ENCODE data around the gene OPCML. TPM values are rescaled to one million over a fixed set of nuclear protein-coding genes. Genes with fewer than 3 reads are reported as not detected.

The OPCML gene
- total RNA-seq, 2 experiments from 2014 or later = not detected

- ChIA-PET POLR2A (no interaction called here), CTCF (no interaction called here)
- no peaks in the 10 kb centered on the region for H3K36me3 Mint-ChIP-seq
- peaks cover 2% of the 10 kb centered on the region for H3K27me3 Mint-ChIP-seq
- no peaks in the 10 kb centered on the region for H3K9me3 Mint-ChIP-seq
- no peak overlapping the region for H3K27ac Mint-ChIP-seq
- H3K4me3 Mint-ChIP-seq = no peak overlapping the region
- intact Hi-C loops (cut with micrococcal nuclease) = loop anchor here (10.0 kb wide), 1 partner anchor 762 kb away; no protein-coding TSS in a partner anchor
- H3K4me1 Mint-ChIP-seq (ENCODE audit: low read depth) = no peaks in the 10 kb centered on the region
- no peak for DNase-seq
Observed at GRCh38 chr11:132982772-132983640, 549.3 kb downstream of the OPCML start.

- ChIA-PET POLR2A (no interaction called here), CTCF (no interaction called here)
- intact Hi-C loops (cut with micrococcal nuclease) = loop anchor here (10.0 kb wide), 1 partner anchor 763 kb away; no protein-coding TSS in a partner anchor
- Mint-ChIP-seq H3K36me3 (no peaks in the 10 kb centered on the region), H3K9me3 (no peaks in the 10 kb centered on the region), H3K4me1 (ENCODE audit: low read depth) (no peaks in the 10 kb centered on the region), H3K27ac (no peak overlapping the region), H3K4me3 (no peak overlapping the region), H3K27me3 (peaks cover 2% of the 10 kb centered on the region)
- DNase-seq = no peak
Observed at GRCh38 chr11:132981131-132981956, 551.0 kb downstream of the OPCML start.

GRCh38 chr11:132980670-132981069, 551.6 kb downstream of the OPCML start:
- Mint-ChIP-seq H3K27me3 (peaks cover 2% of the 10 kb centered on the region), H3K36me3 (no peaks in the 10 kb centered on the region), H3K4me1 (ENCODE audit: low read depth) (no peaks in the 10 kb centered on the region), H3K9me3 (no peaks in the 10 kb centered on the region), H3K27ac (no peak overlapping the region), H3K4me3 (no peak overlapping the region)
- intact Hi-C loops (cut with micrococcal nuclease) = loop anchor here (10.0 kb wide), 1 partner anchor 764 kb away; no protein-coding TSS in a partner anchor
- ChIA-PET POLR2A (no interaction called here), CTCF (no interaction called here)
- no peak for DNase-seq

GRCh38 chr11:132977746-132978145, 554.6 kb downstream of the OPCML start:
- POLR2A ChIA-PET = no interaction called here

GRCh38 chr11:132977241-132977640, 555.1 kb downstream of the OPCML start:
- no peak for DNase-seq
- Mint-ChIP-seq H3K9me3 (no peaks in the 10 kb centered on the region), H3K36me3 (no peaks in the 10 kb centered on the region), H3K27me3 (peaks cover 3% of the 10 kb centered on the region), H3K27ac (no peak overlapping the region), H3K4me1 (ENCODE audit: low read depth) (no peaks in the 10 kb centered on the region), H3K4me3 (no peak overlapping the region)
- ChIA-PET POLR2A (no interaction called here), CTCF (no interaction called here)
- intact Hi-C loops (cut with micrococcal nuclease) = no loop called here

More at GRCh38 chr11:132977746-132978145, 554.6 kb downstream of the OPCML start:
- intact Hi-C loops (cut with micrococcal nuclease) = no loop called here
- no peak for DNase-seq
- CTCF ChIA-PET = no interaction called here
- no peaks in the 10 kb centered on the region for H3K9me3 Mint-ChIP-seq
- peaks cover 3% of the 10 kb centered on the region for H3K27me3 Mint-ChIP-seq
- H3K36me3 Mint-ChIP-seq = no peaks in the 10 kb centered on the region
- no peak overlapping the region for H3K4me3 Mint-ChIP-seq
- H3K27ac Mint-ChIP-seq = no peak overlapping the region
- H3K4me1 Mint-ChIP-seq (ENCODE audit: low read depth) = no peaks in the 10 kb centered on the region

- Mint-ChIP-seq H3K4me1 (ENCODE audit: low read depth) (no peaks in the 10 kb centered on the region), H3K36me3 (no peaks in the 10 kb centered on the region), H3K27ac (no peak overlapping the region), H3K9me3 (no peaks in the 10 kb centered on the region), H3K27me3 (peaks cover 2% of the 10 kb centered on the region), H3K4me3 (no peak overlapping the region)
- POLR2A ChIA-PET = no interaction called here
- intact Hi-C loops (cut with micrococcal nuclease) = no loop called here
- DNase-seq = no peak
- CTCF ChIA-PET = no interaction called here
Observed at GRCh38 chr11:132976115-132976514, 556.2 kb downstream of the OPCML start.

GRCh38 chr11:132973686-132974085, 558.6 kb downstream of the OPCML start:
- POLR2A ChIA-PET = no interaction called here

GRCh38 chr11:132972565-132972964, 559.7 kb downstream of the OPCML start:
- ChIA-PET CTCF (no interaction called here), POLR2A (no interaction called here)
- no peaks in the 10 kb centered on the region for H3K36me3 Mint-ChIP-seq
- H3K27me3 Mint-ChIP-seq = peaks cover 3% of the 10 kb centered on the region
- H3K9me3 Mint-ChIP-seq = no peaks in the 10 kb centered on the region
- no peak overlapping the region for H3K27ac Mint-ChIP-seq
- no peak overlapping the region for H3K4me3 Mint-ChIP-seq
- intact Hi-C loops (cut with micrococcal nuclease) = no loop called here
- H3K4me1 Mint-ChIP-seq (ENCODE audit: low read depth) = no peaks in the 10 kb centered on the region
- DNase-seq = no peak

More at GRCh38 chr11:132973686-132974085, 558.6 kb downstream of the OPCML start:
- H3K27ac Mint-ChIP-seq = no peak overlapping the region
- no peaks in the 10 kb centered on the region for H3K4me1 Mint-ChIP-seq (ENCODE audit: low read depth)
- DNase-seq = no peak
- CTCF ChIA-PET = interaction anchor here (0.8 kb wide), 1 partner anchor 33 kb away, joined by 3 read pairs; no protein-coding TSS in a partner anchor
- H3K4me3 Mint-ChIP-seq = no peak overlapping the region
- intact Hi-C loops (cut with micrococcal nuclease) = no loop called here
- H3K9me3 Mint-ChIP-seq = no peaks in the 10 kb centered on the region
- peaks cover 3% of the 10 kb centered on the region for H3K27me3 Mint-ChIP-seq
- H3K36me3 Mint-ChIP-seq = no peaks in the 10 kb centered on the region

GRCh38 chr11:132971351-132971750, 561.0 kb downstream of the OPCML start:
- POLR2A ChIA-PET = no interaction called here
- H3K27ac Mint-ChIP-seq = no peak overlapping the region
- H3K27me3 Mint-ChIP-seq = peaks cover 3% of the 10 kb centered on the region
- intact Hi-C loops (cut with micrococcal nuclease) = no loop called here
- CTCF ChIA-PET = no interaction called here
- DNase-seq = no peak
- no peaks in the 10 kb centered on the region for H3K9me3 Mint-ChIP-seq
- H3K36me3 Mint-ChIP-seq = no peaks in the 10 kb centered on the region
- H3K4me1 Mint-ChIP-seq (ENCODE audit: low read depth) = no peaks in the 10 kb centered on the region
- no peak overlapping the region for H3K4me3 Mint-ChIP-seq

GRCh38 chr11:132969892-132970291, 562.4 kb downstream of the OPCML start:
- POLR2A ChIA-PET = no interaction called here
- H3K9me3 Mint-ChIP-seq = no peaks in the 10 kb centered on the region
- no peaks in the 10 kb centered on the region for H3K4me1 Mint-ChIP-seq (ENCODE audit: low read depth)
- CTCF ChIA-PET = no interaction called here
- no peaks in the 10 kb centered on the region for H3K36me3 Mint-ChIP-seq
- no peak for DNase-seq
- H3K27ac Mint-ChIP-seq = no peak overlapping the region
- H3K27me3 Mint-ChIP-seq = peaks cover 3% of the 10 kb centered on the region
- no peak overlapping the region for H3K4me3 Mint-ChIP-seq
- intact Hi-C loops (cut with micrococcal nuclease) = no loop called here

GRCh38 chr11:132962041-132962440, 570.3 kb downstream of the OPCML start:
- intact Hi-C loops (cut with micrococcal nuclease) = no loop called here
- ChIA-PET CTCF (interaction anchor here (1.0 kb wide), 1 partner anchor 20 kb away, joined by 3 read pairs; no protein-coding TSS in a partner anchor), POLR2A (no interaction called here)
- peaks cover 3% of the 10 kb centered on the region for H3K9me3 Mint-ChIP-seq
- H3K4me1 Mint-ChIP-seq (ENCODE audit: low read depth) = no peaks in the 10 kb centered on the region
- no peak overlapping the region for H3K4me3 Mint-ChIP-seq
- H3K27ac Mint-ChIP-seq = no peak overlapping the region
- peaks cover 3% of the 10 kb centered on the region for H3K27me3 Mint-ChIP-seq
- H3K36me3 Mint-ChIP-seq = no peaks in the 10 kb centered on the region
- DNase-seq = no peak

- POLR2A ChIA-PET = no interaction called here
- Mint-ChIP-seq H3K36me3 (no peaks in the 10 kb centered on the region), H3K9me3 (peaks cover 3% of the 10 kb centered on the region), H3K4me3 (no peak overlapping the region), H3K27me3 (peaks cover 3% of the 10 kb centered on the region), H3K27ac (no peak overlapping the region), H3K4me1 (ENCODE audit: low read depth) (no peaks in the 10 kb centered on the region)
- intact Hi-C loops (cut with micrococcal nuclease) = no loop called here
- no peak for DNase-seq
- CTCF ChIA-PET = interaction anchor here (0.6 to 1.0 kb wide), 2 partner anchors 19 to 21 kb away, joined by 3 read pairs; no protein-coding TSS in a partner anchor
Observed at GRCh38 chr11:132961453-132961852, 570.8 kb downstream of the OPCML start.

All from activated CD4-positive, alpha-beta memory T cell treated with anti-CD3 and anti-CD28 coated beads for 36 hours (primary cell).